Endothelial cell of umbilical vein (primary cell): ENCODE measurements around the gene PAN3. TPM values are rescaled to one million over a fixed set of nuclear protein-coding genes. Genes with fewer than 3 reads are reported as not detected.

Source experiments
- BruUV-seq: library from RNA; stranded (reverse); fragments of 400-500 nt; replicated peaks from 2 replicates; lab custom pipeline; 2021; lab: Mats Ljungman, UMichigan
- CTCF ChIA-PET: fragments of 300-600, 350-600 bp; sonication (Branson Sonifier 250); formaldehyde crosslinking; loops from one replicate; lab custom pipeline; 2021; ENCODE audit warnings: antibody characterized with exemption, inconsistent platforms; lab: Charles Lee
- POLR2A ChIA-PET: fragments of 300-600, 350-600 bp; sonication (Branson Sonifier 250); formaldehyde crosslinking; loops from one replicate; lab custom pipeline; 2021; ENCODE audit warnings: antibody characterized with exemption, inconsistent platforms; lab: Charles Lee
- DNase-seq: peaks from one replicate; pipeline ENCODE4 v3.0.0-alpha.2; 2011; ENCODE audit warnings: low read depth, low spot score
- FAIRE-seq: peaks from 2 replicates; lab custom pipeline; 2011; peaks lifted over from hg19 to GRCh38; lab: Jason Lieb, UNC
- H2AFZ ChIP-seq: 2 replicates; pipeline ENCODE4 v1.6.0; 2012; ENCODE audit warnings: low read depth, low read length, control low read depth, inconsistent platforms
- H3K27ac ChIP-seq: 2 replicates; pipeline ENCODE4 v1.5.1; 2011; ENCODE audit warnings: low read depth, mild to moderate bottlenecking, control low read depth, low read length, moderate library complexity; ENCODE audit not compliant: insufficient read depth
- H3K27me3 ChIP-seq, 2 experiments: 2 replicates each; pipeline versions ENCODE4 v1.6.0 to v1.6.1; 2011; ENCODE audit warnings: low read length in 2 of 2, mixed read lengths in 1 of 2; ENCODE audit not compliant: control insufficient read depth in 2 of 2, insufficient read depth in 2 of 2
- H3K36me3 ChIP-seq, 2 experiments: 2 replicates in 1 of 2; 3 replicates in 1 of 2; pipeline ENCODE4 v1.5.1; 2011; ENCODE audit warnings: low read length in 2 of 2, mild to moderate bottlenecking in 1 of 2, moderate library complexity in 1 of 2; ENCODE audit not compliant: control insufficient read depth in 2 of 2, insufficient read depth in 2 of 2; ENCODE audit errors: extremely low read depth in 1 of 2
- H3K4me1 ChIP-seq: 3 replicates; pipeline ENCODE4 v1.5.1; 2011; ENCODE audit warnings: mild to moderate bottlenecking, low read length; ENCODE audit not compliant: control insufficient read depth, insufficient read depth; ENCODE audit errors: extremely low read depth
- H3K4me2 ChIP-seq: 2 replicates; pipeline ENCODE4 v1.6.1; 2011; ENCODE audit warnings: low read length, control low read depth, mixed read lengths; ENCODE audit not compliant: insufficient read depth
- H3K4me3 ChIP-seq, 3 experiments: fragments of 200-600 bp in 1 of 3; sonication (generic), shearing (Covaris generic) in 1 of 3; replicated peaks in 1 of 3; 2 replicates each; pipeline ENCODE4 v1.5.1; 2011 to 2016; ENCODE audit warnings: control low read depth in 3 of 3, low read length in 3 of 3, mild to moderate bottlenecking in 2 of 3, inconsistent platforms in 1 of 3, low read depth in 1 of 3, moderate library complexity in 1 of 3; ENCODE audit not compliant: insufficient read depth in 1 of 3
- H3K79me2 ChIP-seq: 2 replicates; pipeline ENCODE4 v1.6.0; 2012; ENCODE audit warnings: low read length, inconsistent platforms; ENCODE audit not compliant: control insufficient read depth, insufficient read depth
- H3K9ac ChIP-seq: replicated peaks from 2 replicates; pipeline ENCODE3; 2011; ENCODE audit warnings: low read length, control low read depth; ENCODE audit not compliant: insufficient read depth; ENCODE audit errors: extremely low read depth
- H3K9me1 ChIP-seq: replicated peaks from 3 replicates; pipeline ENCODE4 v1.6.0; 2011; ENCODE audit warnings: mild to moderate bottlenecking, low read length; ENCODE audit not compliant: control insufficient read depth, insufficient read depth; ENCODE audit errors: extremely low read depth
- H3K9me3 ChIP-seq: replicated peaks from 2 replicates; pipeline ENCODE4 v1.5.1; 2012; ENCODE audit warnings: low read length, inconsistent platforms; ENCODE audit not compliant: control insufficient read depth, insufficient read depth
- H4K20me1 ChIP-seq: replicated peaks from 2 replicates; pipeline ENCODE3; 2011; ENCODE audit warnings: mild to moderate bottlenecking, low read length; ENCODE audit not compliant: control insufficient read depth, insufficient read depth; ENCODE audit errors: extremely low read depth
- EZH2 ChIP-seq: IDR thresholded peaks from 2 replicates; pipeline ENCODE4 v1.6.1; 2012; ENCODE audit warnings: borderline replicate concordance, low read depth, mild to moderate bottlenecking, moderate library complexity, low read length, inconsistent platforms; ENCODE audit not compliant: severe bottlenecking
- FOS ChIP-seq: IDR thresholded peaks from 2 replicates; pipeline ENCODE4 v1.6.1; 2011; ENCODE audit warnings: mild to moderate bottlenecking, low read length, moderate library complexity, borderline replicate concordance; ENCODE audit not compliant: insufficient read depth
- GATA2 ChIP-seq: IDR thresholded peaks from 2 replicates; pipeline ENCODE4 v1.7.0; 2011; ENCODE audit warnings: low read depth, mild to moderate bottlenecking, moderate library complexity, mixed read lengths, low read length; ENCODE audit not compliant: insufficient read length, insufficient read depth
- JUN ChIP-seq: IDR thresholded peaks from 2 replicates; pipeline ENCODE4 v1.6.1; 2011; ENCODE audit warnings: borderline replicate concordance, low read depth; ENCODE audit not compliant: insufficient read length, insufficient read depth
- MAX ChIP-seq: IDR thresholded peaks from 2 replicates; pipeline ENCODE4 v1.6.1; 2011; ENCODE audit not compliant: insufficient read depth, insufficient read length
- MYC ChIP-seq: IDR thresholded peaks from one replicate; pipeline ENCODE4 v1.6.1; 2011; ENCODE audit warnings: mild to moderate bottlenecking, low read depth, low read length
- POLR2A ChIP-seq: IDR thresholded peaks from 2 replicates; pipeline ENCODE4 v1.6.1; 2012; ENCODE audit warnings: low read depth, mild to moderate bottlenecking, control low read depth, low read length
- POLR2AphosphoS5 ChIP-seq: IDR thresholded peaks from 2 replicates; pipeline ENCODE4 v1.6.1; 2012; ENCODE audit warnings: low read depth, mild to moderate bottlenecking, control low read depth, low read length, moderate library complexity; ENCODE audit not compliant: insufficient read depth
- dilution Hi-C: fragments of 300-500 bp; cut with MboI; formaldehyde crosslinking; loops from one replicate; pipeline ENCODE4 v1.15.0; 2019; ENCODE audit warnings: low sequenced_read_pairs; ENCODE audit not compliant: extremely low pct_ligation_motif_present
- intact Hi-C: fragments of 100-400 bp; cut with micrococcal nuclease; formaldehyde crosslinking; loops from one replicate; pipeline ENCODE4 v1.10.0; 2022
- polyA plus RNA-seq, 4 experiments: library from polyadenylated mRNA; depleted of rRNA in 3 of 4; stranded (reverse) in 3 of 4; unstranded in 1 of 4; fragments of >200 nt; gene quantifications; 2 replicates each; pipeline versions ENCODE4 v1.2.1 to v1.2.3, GENCODE V29; 2011 to 2012; ENCODE audit warnings: missing spikeins in 1 of 4
- total RNA-seq: library from RNA; stranded (reverse); gene quantifications from 2 replicates; pipeline ENCODE4 v1.2.3, GENCODE V29; 2021
- TF ChIP-seq, protein P1 (sequence below), 2 donors: IDR thresholded peaks; 1 replicate in 1 of 2; 2 replicates in 1 of 2; pipeline ENCODE4 v1.5.1; 2011; ENCODE audit warnings: low read length in 2 of 2, mild to moderate bottlenecking in 2 of 2, moderate library complexity in 2 of 2, control low read depth in 1 of 2, inconsistent platforms in 1 of 2, low read depth in 1 of 2; ENCODE audit not compliant: insufficient read depth in 1 of 2; ENCODE audit errors: extremely low read depth in 1 of 2

The PAN3 gene
- total and polyA plus RNA-seq, 2 donors (not counting 3 experiments of a cell fraction or from before 2014, with no cell fraction given): 8.5 to 31.9 TPM

DNA sequence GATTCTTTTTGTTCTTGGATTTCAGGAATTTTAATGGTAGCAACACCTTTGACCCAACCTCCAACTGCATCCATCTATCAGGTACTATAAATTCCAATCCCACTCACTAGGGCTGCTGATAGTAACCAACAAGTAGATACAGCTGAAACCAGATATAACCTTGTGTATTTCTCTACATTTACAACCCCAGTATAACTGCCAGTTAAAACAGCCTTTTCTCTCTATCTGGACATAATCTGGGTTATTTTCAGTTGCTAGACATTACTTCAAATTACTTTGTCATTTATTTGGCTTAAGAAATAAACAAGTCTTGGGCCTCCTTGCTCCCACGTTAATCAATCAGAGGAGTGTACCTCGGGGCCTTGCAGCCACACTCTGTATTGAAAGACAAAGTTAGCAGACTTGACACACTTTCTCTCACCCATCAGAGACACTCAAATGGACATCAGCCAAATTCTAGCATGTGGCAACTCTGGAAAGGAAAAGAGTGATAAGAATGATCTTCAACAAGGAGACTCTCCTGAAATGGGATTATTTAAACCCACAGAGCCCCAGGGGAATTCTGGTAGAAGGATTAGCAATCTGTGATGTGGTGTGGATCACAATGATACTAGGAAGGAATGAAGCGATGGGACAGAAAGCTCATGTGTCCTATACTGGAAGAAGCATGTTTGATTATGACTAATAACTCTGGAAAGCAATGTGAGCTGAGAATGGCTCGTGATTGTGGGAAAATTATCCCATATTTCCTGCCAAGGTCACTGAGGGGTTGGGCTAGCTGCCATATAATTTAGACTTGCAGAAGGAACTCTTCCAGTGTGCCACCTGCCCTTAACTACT, 199.0 kb downstream of the PAN3 start:
- TF ChIP-seq, protein P1, sequence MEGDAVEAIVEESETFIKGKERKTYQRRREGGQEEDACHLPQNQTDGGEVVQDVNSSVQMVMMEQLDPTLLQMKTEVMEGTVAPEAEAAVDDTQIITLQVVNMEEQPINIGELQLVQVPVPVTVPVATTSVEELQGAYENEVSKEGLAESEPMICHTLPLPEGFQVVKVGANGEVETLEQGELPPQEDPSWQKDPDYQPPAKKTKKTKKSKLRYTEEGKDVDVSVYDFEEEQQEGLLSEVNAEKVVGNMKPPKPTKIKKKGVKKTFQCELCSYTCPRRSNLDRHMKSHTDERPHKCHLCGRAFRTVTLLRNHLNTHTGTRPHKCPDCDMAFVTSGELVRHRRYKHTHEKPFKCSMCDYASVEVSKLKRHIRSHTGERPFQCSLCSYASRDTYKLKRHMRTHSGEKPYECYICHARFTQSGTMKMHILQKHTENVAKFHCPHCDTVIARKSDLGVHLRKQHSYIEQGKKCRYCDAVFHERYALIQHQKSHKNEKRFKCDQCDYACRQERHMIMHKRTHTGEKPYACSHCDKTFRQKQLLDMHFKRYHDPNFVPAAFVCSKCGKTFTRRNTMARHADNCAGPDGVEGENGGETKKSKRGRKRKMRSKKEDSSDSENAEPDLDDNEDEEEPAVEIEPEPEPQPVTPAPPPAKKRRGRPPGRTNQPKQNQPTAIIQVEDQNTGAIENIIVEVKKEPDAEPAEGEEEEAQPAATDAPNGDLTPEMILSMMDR (IDR thresholded peaks at IDR 0.05; ENCODE audit: extremely low read depth in 1 of 2, insufficient read depth in 1 of 2, low read depth in 1 of 2, low read length in 2 of 2): no peak
- TF ChIP-seq JUN: peak; percentile 73
- TF ChIP-seq MYC: no peak
- TF ChIP-seq GATA2: no peak
- no peak for TF ChIP-seq EZH2
- peak; percentile 39 for TF ChIP-seq POLR2AphosphoS5
- no peak for TF ChIP-seq POLR2A
- TF ChIP-seq FOS: peak; percentile 63
- peak; percentile 33 for TF ChIP-seq MAX
- Histone ChIP-seq H3K36me3 (peaks cover 0 to 2% of the 10 kb centered on the region in 2 experiments), H3K9ac (peak overlapping the region; percentile 53), H3K9me1 (no peaks in the 10 kb centered on the region), H3K4me1 (peaks cover 74% of the 10 kb centered on the region), H3K27ac (peak overlapping the region; percentile 80), H4K20me1 (no peaks in the 10 kb centered on the region), H3K27me3 (no peaks in the 10 kb centered on the region), H3K4me2 (peak overlapping the region; percentile 20), H2AFZ (no peak overlapping the region), H3K9me3 (no peaks in the 10 kb centered on the region), H3K79me2 (no peaks in the 10 kb centered on the region), H3K4me3 (no peak overlapping the region)
- DNase-seq (peak; percentile 97), FAIRE-seq (peak; percentile 72)
- ChIA-PET CTCF (interaction anchor here (0.7 to 3.9 kb wide), 7 partner anchors 9 to 459 kb away, joined by 3 to 22 read pairs (median 4); no protein-coding TSS in a partner anchor), POLR2A (interaction anchor here (0.9 to 1.3 kb wide), 2 partner anchors 8 to 12 kb away, joined by 3 to 11 read pairs; no protein-coding TSS in a partner anchor)
- TSS peak; percentile 84 for BruUV-seq
- intact Hi-C loops (loop anchor here (1.0 to 2.0 kb wide), 3 partner anchors 8 to 71 kb away; no protein-coding TSS in a partner anchor), dilution Hi-C loops (no loop called here)
